ENCODE data around the gene VWA3A. TPM values are rescaled to one million over a fixed set of nuclear protein-coding genes. Genes with fewer than 3 reads are reported as not detected.

VWA3A gene
- total RNA-seq, 1 experiment from 2014 or later, result not detected

GRCh38 chr16:22190776-22191531 lies 98.6 kb downstream of the VWA3A start:
- H3K27ac ChIP-seq (ENCODE audit: low read depth, low read length), result peak overlapping the region; percentile 67
- peak overlapping the region; percentile 96 for H3K4me2 ChIP-seq (ENCODE audit: low read length)
- no peaks in the 10 kb centered on the region for H4K20me1 ChIP-seq (ENCODE audit: insufficient read depth)
- no TSS peak for BruUV-seq (replicated peaks)
- H3K4me3 ChIP-seq (replicated peaks in 1 of 2; ENCODE audit: low read depth in 1 of 2, low read length in 2 of 2), result peak overlapping the region; percentile 40 to 57
- DNase-seq (ENCODE audit: low read depth, low spot score), result peak; percentile 99
- H3K9ac ChIP-seq (ENCODE audit: low read length), result peak overlapping the region; percentile 70
- peak; percentile 73 for ATAC-seq
- ChIA-PET RAD21 (ENCODE audit: low non-redundant PET in 1 of 2, low total read pairs in 2 of 2, uncharacterized antibody in 2 of 2, unreplicated experiment in 2 of 2) (interaction anchor here (0.5 to 0.9 kb wide), 3 partner anchors 15 to 245 kb away, joined by 3 read pairs; partner anchors contain the start of gene EEF2K (in 1 of the 2)), CTCF (interaction anchor here (1.5 kb wide), 1 partner anchor 786 kb away, joined by 4 read pairs; no protein-coding TSS in a partner anchor), POLR2A (interaction anchor here (1.2 to 1.3 kb wide), 2 partner anchors 14 to 108 kb away, joined by 3 to 4 read pairs; no protein-coding TSS in a partner anchor)
- no peaks in the 10 kb centered on the region for H3K9me3 ChIP-seq (ENCODE audit: control insufficient read depth in 1 of 2, insufficient read depth in 1 of 2, low read depth in 1 of 2, low read length in 2 of 2)
- no peak for TF ChIP-seq SIN3A (IDR thresholded peaks at IDR 0.05; ENCODE audit: low read depth)
- no peak for TF ChIP-seq EZH2phosphoT487 (IDR thresholded peaks at IDR 0.05; ENCODE audit: borderline replicate concordance)
- TF ChIP-seq SRF (IDR thresholded peaks at IDR 0.05; ENCODE audit: low read depth), result no peak
- TF ChIP-seq POLR2AphosphoS5 (IDR thresholded peaks at IDR 0.05; ENCODE audit: low read depth, low read length), result 0 out of 2 replicates have a peak, but pooled peaks have one; percentile 26
- TF ChIP-seq YY1 (IDR thresholded peaks at IDR 0.05; ENCODE audit: extremely low read depth, insufficient replicate concordance, low read depth, low read length), result peak; percentile 24
- no peak for TF ChIP-seq FOSL1 (IDR thresholded peaks at IDR 0.05; ENCODE audit: low read depth)
- no peak for TF ChIP-seq TCF7L2 (IDR thresholded peaks at IDR 0.05; ENCODE audit: borderline replicate concordance, extremely low read depth, insufficient read depth, insufficient read length)
- no peak for TF ChIP-seq EGR1 (IDR thresholded peaks at IDR 0.05; ENCODE audit: low read depth)
- no peak for TF ChIP-seq SP1 (IDR thresholded peaks at IDR 0.05; ENCODE audit: low read depth)
- no peaks in the 10 kb centered on the region for H3K79me2 ChIP-seq (ENCODE audit: insufficient read depth, low read length)
- no peaks in the 10 kb centered on the region for H3K9me2 ChIP-seq (ENCODE audit: insufficient read depth)
- intact Hi-C loops (cut with micrococcal nuclease), result no loop called here
- H3K4me1 ChIP-seq (ENCODE audit: control insufficient read depth in 1 of 2, insufficient read depth in 2 of 2, low read length in 2 of 2), result peaks cover 20 to 37% of the 10 kb centered on the region in 2 experiments
- H3K27me3 ChIP-seq (ENCODE audit: insufficient read depth, low read length), result no peaks in the 10 kb centered on the region
- H2AFZ ChIP-seq (ENCODE audit: low read depth, low read length, poor library complexity, severe bottlenecking), result no peak overlapping the region
- H3K36me3 ChIP-seq (ENCODE audit: control insufficient read depth in 1 of 2, insufficient read depth in 2 of 2, low read length in 2 of 2), result no peaks in the 10 kb centered on the region

All from HCT116 (cell line).